OCI-LY3 (cell line): ENCODE data around the gene DOCK2.

Experiments
- CTCF ChIP-seq: fragments of 200-600, 300-600 bp; sonication (generic); IDR thresholded peaks from 2 replicates; pipeline ENCODE4 v1.5.1; 2014; ENCODE audit warnings: antibody characterized with exemption, low read length, low read depth
- EZH2phosphoT487 ChIP-seq: fragments of 200-600 bp; shearing (Covaris generic); IDR thresholded peaks from 2 replicates; pipeline ENCODE4 v1.6.1; 2018; ENCODE audit warnings: antibody characterized with exemption, mixed run types, low read depth

- no peak for TF ChIP-seq CTCF
- no peak for TF ChIP-seq EZH2phosphoT487
Observed at GRCh38 chr5:169745441-169746146, 108.5 kb downstream of the DOCK2 start.
